Bronchial epithelial cell (primary cell): ENCODE results near the gene MT1E. TPM values are rescaled to one million over a fixed set of nuclear protein-coding genes. Genes with fewer than 3 reads are reported as not detected.
A peak's percentile ranks its signal among the peaks of the same experiment; 100 is the strongest.

ENCODE experiments used
- DNase-seq: peaks from one replicate; pipeline ENCODE4 v3.0.0-alpha.2; 2010; ENCODE audit warnings: low read depth
- FAIRE-seq: peaks from 2 replicates; lab custom pipeline; 2011; peaks lifted over from hg19 to GRCh38; lab: Jason Lieb, UNC
- H3K27me3 ChIP-seq: 2 replicates; pipeline ENCODE4 v1.5.1; 2011; ENCODE audit warnings: low read length; ENCODE audit not compliant: control insufficient read depth, insufficient read depth
- H3K36me3 ChIP-seq: 2 replicates; pipeline ENCODE4 v1.5.1; 2011; ENCODE audit warnings: low read length; ENCODE audit not compliant: control insufficient read depth, insufficient read depth
- H3K4me3 ChIP-seq: 2 replicates; pipeline ENCODE4 v1.5.1; 2011; ENCODE audit warnings: mild to moderate bottlenecking, low read depth, low read length, control low read depth
- CTCF ChIP-seq: IDR thresholded peaks from 2 replicates; pipeline ENCODE4 v1.5.1; 2011; ENCODE audit warnings: mild to moderate bottlenecking, moderate library complexity, low read length, control low read depth, inconsistent platforms; ENCODE audit not compliant: insufficient read depth, severe bottlenecking
- total RNA-seq: library from RNA; depleted of rRNA; stranded (reverse); fragments of >200 nt; gene quantifications from 2 replicates; pipeline ENCODE4 v1.2.1, GENCODE V29; 2014

MT1E gene
- total RNA-seq, 1 donor from 2014 or later, result 60.8 TPM

- Histone ChIP-seq H3K36me3 (no peaks in the 10 kb centered on the region), H3K4me3 (no peak overlapping the region), H3K27me3 (no peaks in the 10 kb centered on the region)
- DNase-seq (no peak), FAIRE-seq (no peak)
- TF ChIP-seq CTCF, result no peak
Measured at GRCh38 chr16:56611281-56611833, 14.2 kb upstream of the MT1E start.

DNA sequence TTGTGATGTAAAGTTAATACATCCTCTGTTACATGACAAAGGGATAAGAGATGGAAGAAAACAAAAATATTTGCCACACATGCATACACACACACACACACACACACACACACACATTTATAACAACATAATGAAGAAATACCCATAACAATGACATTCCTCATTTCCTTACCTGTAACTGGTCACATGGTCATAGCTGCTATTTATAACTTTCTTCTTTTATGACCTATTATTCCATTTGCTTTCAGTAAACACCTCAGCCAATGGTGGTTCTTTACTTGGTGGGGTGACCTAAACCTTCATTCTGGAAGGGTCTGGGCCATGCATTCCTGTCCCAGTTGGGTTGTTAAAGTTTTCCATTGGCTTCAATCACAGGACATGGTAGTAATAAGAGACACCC lies 11.9 kb upstream of the MT1E start:
- TF ChIP-seq CTCF, result no peak
- H3K36me3 ChIP-seq, result no peaks in the 10 kb centered on the region
- no peak for FAIRE-seq
- no peak overlapping the region for H3K4me3 ChIP-seq
- peak; percentile 76 for DNase-seq
- no peaks in the 10 kb centered on the region for H3K27me3 ChIP-seq

GRCh38 chr16:56614549-56614991 lies 11.0 kb upstream of the MT1E start:
- Histone ChIP-seq H3K4me3 (no peak overlapping the region), H3K27me3 (no peaks in the 10 kb centered on the region), H3K36me3 (no peaks in the 10 kb centered on the region)
- DNase-seq, result peak; percentile 92
- TF ChIP-seq CTCF, result no peak
- no peak for FAIRE-seq

GRCh38 chr16:56615353-56615752 lies 10.2 kb upstream of the MT1E start:
- no peak overlapping the region for H3K4me3 ChIP-seq
- DNase-seq (peak; percentile 89), FAIRE-seq (no peak)
- H3K36me3 ChIP-seq, result no peaks in the 10 kb centered on the region
- TF ChIP-seq CTCF, result no peak
- no peaks in the 10 kb centered on the region for H3K27me3 ChIP-seq

- DNase-seq (no peak), FAIRE-seq (no peak)
- no peak for TF ChIP-seq CTCF
- Histone ChIP-seq H3K36me3 (no peaks in the 10 kb centered on the region), H3K4me3 (peak overlapping the region; percentile 32), H3K27me3 (no peaks in the 10 kb centered on the region)
Measured at GRCh38 chr16:56616608-56617211, 8.9 kb upstream of the MT1E start.
